ACC112 (cell line): ENCODE results near the gene CEP192.
"Not testable (repeated sequence)": the region's sequence is repeated elsewhere in the genome, so short reads cannot be mapped to it uniquely, and the experiment has no call there.

Experiments
- H2AFZ ChIP-seq: fragments of 200-600 bp; sonication (generic); one replicate; pipeline ENCODE4 v1.6.0; 2017; ENCODE audit warnings: antibody characterized with exemption, low read length; ENCODE audit not compliant: unreplicated experiment
- H3K27ac ChIP-seq: fragments of 200-600 bp; sonication (generic); 2 replicates; pipeline ENCODE4 v1.5.1; 2014; ENCODE audit warnings: low read depth, mild to moderate bottlenecking, antibody characterized with exemption, low read length, moderate library complexity
- H3K27me3 ChIP-seq: fragments of 200-600 bp; sonication (generic); 2 replicates; pipeline ENCODE4 v1.6.1; 2014; ENCODE audit warnings: mild to moderate bottlenecking, antibody characterized with exemption, low read length, moderate library complexity, mixed read lengths; ENCODE audit not compliant: insufficient read depth
- H3K36me3 ChIP-seq: fragments of 200-600 bp; sonication (generic); 2 replicates; pipeline ENCODE4 v1.6.1; 2016; ENCODE audit warnings: mild to moderate bottlenecking, antibody characterized with exemption, low read length, moderate library complexity, mixed read lengths; ENCODE audit not compliant: insufficient read depth
- H3K4me1 ChIP-seq: fragments of 200-600 bp; sonication (generic); one replicate; pipeline ENCODE4 v1.6.1; 2016; ENCODE audit warnings: low read length, mixed read lengths; ENCODE audit not compliant: insufficient read depth, unreplicated experiment, control insufficient read depth
- H3K4me3 ChIP-seq: fragments of 200-600 bp; sonication (generic); 2 replicates; pipeline ENCODE4 v1.5.1; 2014; ENCODE audit warnings: mild to moderate bottlenecking, low read depth, low read length
- H3K79me2 ChIP-seq: fragments of 200-600 bp; sonication (generic); one replicate; pipeline ENCODE4 v1.6.0; 2016; ENCODE audit warnings: low read length; ENCODE audit not compliant: control insufficient read depth, unreplicated experiment, insufficient read depth

Gene CEP192

DNA sequence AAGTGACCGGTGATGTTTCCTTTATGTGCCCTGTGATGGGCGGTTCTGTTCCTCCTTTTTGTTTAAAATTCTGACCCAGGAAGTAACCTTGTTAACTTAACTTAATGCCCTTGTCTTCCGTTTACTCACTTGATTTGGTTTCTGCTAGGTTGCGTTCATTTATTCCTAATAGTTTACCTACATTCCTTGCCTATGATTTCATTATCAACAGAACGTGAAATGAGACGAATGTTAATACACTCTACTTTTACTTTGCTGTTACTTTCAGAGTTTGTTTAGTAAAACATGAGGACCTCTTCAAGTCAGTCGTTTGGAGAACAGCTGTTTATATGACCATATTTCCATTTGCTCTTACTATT lies 638 bp downstream of the CEP192 start:
- Histone ChIP-seq H3K4me3 (peak overlapping the region; percentile 93), H3K27ac (peak overlapping the region; percentile 71), H3K4me1 (peaks cover 17% of the 10 kb centered on the region), H2AFZ (peak overlapping the region; percentile 83), H3K27me3 (no peaks in the 10 kb centered on the region), H3K36me3 (no peaks in the 10 kb centered on the region), H3K79me2 (peaks cover 53% of the 10 kb centered on the region)

DNA sequence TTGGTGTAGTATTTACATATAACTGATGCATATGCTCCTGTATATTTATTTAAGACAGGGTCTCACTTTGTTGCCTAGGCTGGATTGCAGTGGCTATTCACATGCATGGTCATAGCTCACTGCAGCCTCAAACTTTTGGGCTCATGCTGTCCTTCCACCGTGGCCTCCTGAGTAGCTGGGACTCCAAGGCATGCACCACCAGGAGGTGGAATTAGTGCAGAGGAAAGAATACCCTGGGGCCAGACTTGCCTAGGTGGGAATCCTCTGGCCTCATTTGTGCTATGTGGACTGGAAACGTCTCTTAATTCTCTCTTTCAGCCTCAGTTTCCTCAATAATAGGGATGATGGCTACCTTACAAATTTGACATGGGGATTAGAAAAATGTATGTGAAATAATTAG lies 2.3 kb downstream of the CEP192 start:
- Histone ChIP-seq H3K36me3 (no peaks in the 10 kb centered on the region), H3K27ac (no peak overlapping the region), H3K4me3 (peak overlapping the region; percentile 93), H2AFZ (no peak overlapping the region), H3K27me3 (no peaks in the 10 kb centered on the region), H3K79me2 (peaks cover 67% of the 10 kb centered on the region), H3K4me1 (peaks cover 17% of the 10 kb centered on the region)

GRCh38 chr18:12995424-12995823 lies 4.3 kb downstream of the CEP192 start:
- H3K4me3 ChIP-seq: no peak overlapping the region
- no peak overlapping the region for H3K27ac ChIP-seq
- peaks cover 12% of the 10 kb centered on the region for H3K4me1 ChIP-seq
- H3K27me3 ChIP-seq: no peaks in the 10 kb centered on the region
- H3K79me2 ChIP-seq: peaks cover 84% of the 10 kb centered on the region
- H2AFZ ChIP-seq: no peak overlapping the region
- no peaks in the 10 kb centered on the region for H3K36me3 ChIP-seq

GRCh38 chr18:12995952-12996477 lies 4.9 kb downstream of the CEP192 start:
- Histone ChIP-seq H3K79me2 (peaks cover 90% of the 10 kb centered on the region), H3K4me3 (no peak overlapping the region), H3K27me3 (no peaks in the 10 kb centered on the region), H3K4me1 (peaks cover 12% of the 10 kb centered on the region), H2AFZ (no peak overlapping the region), H3K36me3 (no peaks in the 10 kb centered on the region), H3K27ac (no peak overlapping the region)

DNA sequence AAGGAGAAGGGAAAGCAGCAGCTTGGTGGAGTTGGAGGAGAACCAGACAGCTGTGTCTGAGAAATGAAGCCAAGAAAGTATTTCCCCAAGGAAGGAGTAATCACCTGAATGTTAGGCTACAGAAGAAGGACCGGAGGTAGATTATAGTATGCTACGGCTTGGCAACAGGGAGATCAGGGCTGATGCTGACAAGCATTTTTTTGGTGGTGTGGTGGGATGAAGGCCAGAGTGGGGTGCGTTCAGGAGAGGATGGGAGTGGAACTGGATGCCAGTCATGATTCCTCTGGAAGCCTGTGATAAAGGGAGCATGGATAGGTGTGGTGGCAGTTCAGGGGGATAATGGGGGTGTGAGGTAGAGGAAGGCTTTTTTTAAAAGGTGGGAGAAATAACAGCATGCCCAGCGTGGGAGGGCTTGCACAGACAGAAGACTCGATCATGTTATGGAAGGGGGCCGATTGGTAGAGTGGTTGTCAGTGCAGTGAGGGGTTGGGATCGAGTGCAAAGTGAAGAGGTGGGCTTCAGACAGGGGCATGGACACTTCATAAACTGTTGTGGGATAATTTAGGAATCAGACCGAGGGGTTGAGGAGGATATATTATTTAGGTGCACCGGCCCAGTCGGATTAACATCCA lies 5.6 kb downstream of the CEP192 start:
- peaks cover 12% of the 10 kb centered on the region for H3K4me1 ChIP-seq
- no peaks in the 10 kb centered on the region for H3K27me3 ChIP-seq
- H3K36me3 ChIP-seq: no peaks in the 10 kb centered on the region
- H3K27ac ChIP-seq: no peak overlapping the region
- no peak overlapping the region for H3K4me3 ChIP-seq
- H3K79me2 ChIP-seq: peaks cover 87% of the 10 kb centered on the region
- H2AFZ ChIP-seq: no peak overlapping the region

DNA sequence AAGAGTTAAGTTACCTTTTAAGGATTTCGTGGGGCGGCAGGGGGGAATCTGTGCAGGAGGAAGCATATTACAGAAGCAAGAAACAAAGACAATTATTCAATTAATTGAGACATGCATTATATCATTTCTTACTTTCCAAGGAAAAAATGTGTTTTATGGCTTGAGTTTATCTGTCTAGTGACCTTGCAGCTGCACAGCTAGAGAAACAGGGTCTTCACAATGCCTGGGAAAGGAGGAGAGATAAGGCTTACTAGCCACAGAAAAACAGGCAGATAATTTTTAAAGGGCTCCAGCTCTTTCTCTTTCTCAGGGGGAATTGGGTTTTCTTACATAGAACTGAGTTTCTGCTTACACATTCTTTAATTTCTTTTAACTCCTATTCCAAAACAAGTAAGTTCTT lies 6.2 kb downstream of the CEP192 start:
- not testable (repeated sequence) for H3K36me3 ChIP-seq, H3K27me3 ChIP-seq, H3K4me3 ChIP-seq, H3K27ac ChIP-seq, H2AFZ ChIP-seq
- Histone ChIP-seq H3K79me2 (peaks cover 82% of the 10 kb centered on the region), H3K4me1 (peaks cover 12% of the 10 kb centered on the region)

- Histone ChIP-seq H2AFZ (no peak overlapping the region), H3K4me3 (no peak overlapping the region), H3K4me1 (no peaks in the 10 kb centered on the region), H3K27me3 (no peaks in the 10 kb centered on the region), H3K36me3 (0 out of 2 replicates have a peak, but pooled peaks cover 2% of the 10 kb centered on the region), H3K79me2 (peaks cover 70% of the 10 kb centered on the region), H3K27ac (no peak overlapping the region)
These were observed 7.3 kb downstream of the CEP192 start for GRCh38 chr18:12998332-12999060.

DNA sequence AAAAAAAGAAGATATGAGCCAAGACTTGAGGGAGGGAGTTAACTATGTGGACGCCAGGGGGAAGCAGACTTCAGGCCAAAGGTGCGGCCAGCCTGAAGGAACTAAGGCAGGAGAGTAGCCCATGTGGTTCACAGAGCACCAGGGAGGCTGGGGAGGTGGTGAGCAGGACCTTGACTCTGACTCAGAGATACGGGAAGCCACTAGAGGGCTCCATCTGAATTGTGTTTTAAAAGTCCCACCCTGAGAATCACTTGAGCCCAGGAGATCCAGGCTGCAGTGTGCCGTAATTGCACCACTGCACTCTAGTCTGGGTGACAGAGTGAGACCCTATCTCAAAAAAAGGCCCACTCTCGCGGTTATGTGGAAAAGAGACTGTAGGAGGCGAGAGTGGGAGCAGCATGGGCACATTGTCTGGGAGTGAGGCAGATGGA lies 12.3 kb downstream of the CEP192 start:
- 0 out of 2 replicates have a peak, but pooled peaks cover 2% of the 10 kb centered on the region for H3K36me3 ChIP-seq
- H2AFZ ChIP-seq: no peak overlapping the region
- H3K4me3 ChIP-seq: no peak overlapping the region
- no peaks in the 10 kb centered on the region for H3K27me3 ChIP-seq
- no peaks in the 10 kb centered on the region for H3K4me1 ChIP-seq
- peaks cover 31% of the 10 kb centered on the region for H3K79me2 ChIP-seq
- H3K27ac ChIP-seq: no peak overlapping the region

DNA sequence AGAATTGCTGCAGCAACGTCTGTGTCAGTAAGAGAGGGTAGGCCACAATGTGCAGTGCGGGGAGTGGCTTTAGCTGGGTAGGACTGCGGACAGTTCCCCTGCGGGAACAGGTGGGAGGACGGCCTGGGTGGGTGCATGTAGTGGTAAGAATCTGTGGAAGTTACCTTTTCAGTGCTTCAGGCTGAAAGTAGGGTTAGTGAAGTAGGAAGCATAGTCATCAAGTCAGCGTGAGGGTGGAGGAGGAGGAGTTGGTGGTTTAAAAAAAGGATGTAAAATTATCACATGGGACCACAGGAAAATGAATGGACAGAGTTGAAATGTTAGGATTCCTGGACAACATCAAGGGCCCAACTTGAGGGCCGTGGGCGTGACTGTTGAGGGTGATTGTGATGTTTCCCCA lies 13.2 kb downstream of the CEP192 start:
- H3K4me1 ChIP-seq: no peaks in the 10 kb centered on the region
- no peak overlapping the region for H2AFZ ChIP-seq
- 0 out of 2 replicates have a peak, but pooled peaks cover 2% of the 10 kb centered on the region for H3K36me3 ChIP-seq
- H3K27me3 ChIP-seq: no peaks in the 10 kb centered on the region
- H3K4me3 ChIP-seq: no peak overlapping the region
- H3K27ac ChIP-seq: no peak overlapping the region
- peaks cover 22% of the 10 kb centered on the region for H3K79me2 ChIP-seq

DNA sequence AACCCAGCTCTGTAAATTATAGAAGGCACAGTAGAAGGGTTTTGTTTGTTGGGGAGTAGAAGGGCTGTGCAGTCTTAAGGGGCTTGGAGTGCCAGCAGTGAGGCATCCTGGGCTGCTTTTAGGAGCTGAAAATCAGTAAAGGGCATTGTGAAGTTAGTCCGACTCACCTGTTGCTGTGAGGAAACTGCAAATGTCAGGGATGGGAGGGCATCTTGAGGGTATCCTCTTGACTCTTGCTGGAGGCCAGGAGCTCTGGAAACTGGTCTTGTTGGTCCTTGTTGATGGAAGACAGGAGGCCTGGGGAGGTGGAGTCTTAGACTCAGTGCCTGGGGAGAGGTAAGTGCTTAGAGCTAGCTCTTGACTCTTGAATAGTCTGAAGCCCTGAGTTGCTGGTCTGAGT lies 14.1 kb downstream of the CEP192 start:
- 0 out of 2 replicates have a peak, but pooled peaks cover 2% of the 10 kb centered on the region for H3K36me3 ChIP-seq
- H3K4me3 ChIP-seq: no peak overlapping the region
- peaks cover 15% of the 10 kb centered on the region for H3K79me2 ChIP-seq
- no peak overlapping the region for H2AFZ ChIP-seq
- no peak overlapping the region for H3K27ac ChIP-seq
- no peaks in the 10 kb centered on the region for H3K27me3 ChIP-seq
- no peaks in the 10 kb centered on the region for H3K4me1 ChIP-seq
